ENCODE measurements around the gene NUDT7.
A peak's percentile ranks its signal among the peaks of the same experiment; 100 is the strongest.

NUDT7 gene

GRCh38 chr16:77722309-77723107 lies at the start of gene NUDT7:
Gene NUDT7, plus strand, starts transcription at chr16:77722514. Its CDS starts 69 bp downstream, at chr16:77722583.
- peak within 1 kb of the TSS; percentile 81 for H3K4me3 ChIP-seq (ENCODE audit: low read depth, low read length)
- peak; percentile 83 for DNase-seq (ENCODE audit: low read depth)

GRCh38 chr16:77674888-77675287 lies 47.4 kb upstream of the NUDT7 start:
- peak; percentile 25 for DNase-seq (ENCODE audit: low read depth)
- H3K4me3 ChIP-seq (ENCODE audit: low read depth, low read length) = no peak overlapping the region

DNA sequence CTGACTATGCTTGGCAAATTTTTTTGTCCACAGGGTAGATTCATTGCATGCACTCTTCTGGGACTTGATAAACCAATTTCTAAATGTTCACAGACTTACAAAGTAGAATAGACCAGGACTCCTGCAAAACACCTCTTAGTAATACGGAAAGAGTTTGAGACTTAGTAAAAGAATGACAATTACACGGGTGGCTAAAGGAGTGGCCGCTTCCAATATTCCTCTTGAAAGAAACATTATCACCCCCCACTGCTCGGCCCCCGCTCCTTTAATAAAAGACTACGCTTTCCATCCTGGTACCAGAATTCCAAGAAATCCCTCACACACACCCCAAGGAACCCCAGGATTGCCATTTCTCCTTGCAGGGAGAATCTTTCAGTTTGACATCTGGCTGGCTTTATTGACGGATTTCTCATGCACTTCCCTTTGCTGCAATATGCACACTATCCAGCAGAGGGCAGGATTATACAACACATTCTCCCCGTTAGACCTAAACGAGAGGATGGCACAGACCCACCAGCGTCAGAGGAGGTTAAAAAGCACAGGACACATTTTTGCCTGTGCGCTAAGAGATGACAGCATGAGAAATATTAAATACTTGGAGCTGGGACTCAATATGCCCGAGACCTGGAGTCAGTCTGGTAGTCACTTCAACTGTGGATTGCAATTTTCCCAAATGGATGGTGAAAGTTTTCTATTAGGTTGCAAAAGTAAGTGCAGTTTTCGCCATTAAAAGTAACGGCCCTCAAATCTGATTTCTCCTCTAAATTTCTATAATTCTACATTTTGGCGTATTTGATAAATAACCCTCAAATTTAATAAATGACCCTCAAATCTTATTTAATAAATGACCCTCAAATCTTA lies 46.6 kb upstream of the NUDT7 start:
- no peak overlapping the region for H3K4me3 ChIP-seq (ENCODE audit: low read depth, low read length)
- DNase-seq (ENCODE audit: low read depth) = peak; percentile 20

DNA sequence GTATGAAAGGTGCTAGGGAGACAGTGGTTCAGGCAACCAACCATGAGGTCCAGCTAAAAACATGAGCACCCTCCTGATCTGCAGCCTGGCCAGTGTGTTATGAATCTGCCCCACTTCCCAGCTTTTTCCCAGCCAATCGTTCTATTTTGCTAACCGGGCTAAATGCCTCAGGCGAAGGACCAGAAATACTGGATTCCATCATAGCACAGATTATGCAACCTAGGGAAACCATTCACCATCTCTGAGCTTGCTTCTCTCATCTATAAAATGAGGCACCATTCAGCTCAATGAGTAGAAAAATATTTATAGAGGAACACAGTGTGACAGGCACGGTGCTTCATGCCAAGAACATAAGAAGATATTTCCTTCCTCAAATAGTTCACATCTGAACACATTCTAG lies 45.2 kb upstream of the NUDT7 start:
- no peak for DNase-seq (ENCODE audit: low read depth)
- no peak overlapping the region for H3K4me3 ChIP-seq (ENCODE audit: low read depth, low read length)

DNA sequence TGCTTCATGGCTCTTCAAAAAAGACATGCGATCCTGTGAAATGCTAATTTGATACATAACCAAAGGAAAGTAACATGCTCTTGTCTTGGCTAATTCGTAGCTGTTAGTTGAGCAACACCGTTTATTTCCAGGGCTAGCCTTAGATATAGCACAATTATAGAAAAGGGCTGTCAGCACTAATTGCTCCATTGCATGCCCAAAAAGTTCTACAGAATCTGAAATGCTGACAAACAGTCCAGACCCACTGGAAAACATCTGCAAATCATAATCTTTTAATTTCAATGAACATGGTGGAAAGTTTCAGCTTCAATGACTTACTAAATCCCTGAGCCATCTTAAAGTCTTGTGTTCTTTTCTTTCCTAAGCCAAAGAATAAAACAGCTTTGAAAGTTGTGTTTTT lies 42.9 kb upstream of the NUDT7 start:
- no peak overlapping the region for H3K4me3 ChIP-seq (ENCODE audit: low read depth, low read length)
- DNase-seq (ENCODE audit: low read depth) = no peak

DNA sequence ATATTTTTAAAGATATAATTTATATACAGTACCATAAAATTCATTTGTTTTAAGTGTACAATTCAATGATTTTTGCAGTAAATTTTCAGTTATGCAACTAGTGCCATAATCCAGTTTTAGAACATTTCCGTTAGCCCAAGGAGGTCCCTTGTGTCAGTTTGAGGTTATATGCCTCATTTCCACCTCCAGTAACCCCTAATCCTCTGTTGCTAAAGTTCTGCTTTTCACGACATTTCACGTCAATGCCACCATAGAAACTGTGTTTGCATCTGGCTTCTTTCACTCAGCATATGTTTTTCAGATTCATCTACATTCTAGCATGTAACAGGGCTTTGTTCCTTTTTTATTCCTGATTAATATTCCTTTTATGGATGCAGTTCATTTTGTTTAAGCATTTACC lies 42.4 kb upstream of the NUDT7 start:
- DNase-seq (ENCODE audit: low read depth) = peak; percentile 4

GRCh38 chr16:77680496-77680895 lies 41.8 kb upstream of the NUDT7 start:
- H3K4me3 ChIP-seq (ENCODE audit: low read depth, low read length) = no peak overlapping the region
- DNase-seq (ENCODE audit: low read depth) = no peak

More for the DNA sequence above, 42.4 kb upstream of the NUDT7 start:
- no peak overlapping the region for H3K4me3 ChIP-seq (ENCODE audit: low read depth, low read length)

GRCh38 chr16:77682586-77682985 lies 39.7 kb upstream of the NUDT7 start:
- no peak for DNase-seq (ENCODE audit: low read depth)
- no peak overlapping the region for H3K4me3 ChIP-seq (ENCODE audit: low read depth, low read length)

DNA sequence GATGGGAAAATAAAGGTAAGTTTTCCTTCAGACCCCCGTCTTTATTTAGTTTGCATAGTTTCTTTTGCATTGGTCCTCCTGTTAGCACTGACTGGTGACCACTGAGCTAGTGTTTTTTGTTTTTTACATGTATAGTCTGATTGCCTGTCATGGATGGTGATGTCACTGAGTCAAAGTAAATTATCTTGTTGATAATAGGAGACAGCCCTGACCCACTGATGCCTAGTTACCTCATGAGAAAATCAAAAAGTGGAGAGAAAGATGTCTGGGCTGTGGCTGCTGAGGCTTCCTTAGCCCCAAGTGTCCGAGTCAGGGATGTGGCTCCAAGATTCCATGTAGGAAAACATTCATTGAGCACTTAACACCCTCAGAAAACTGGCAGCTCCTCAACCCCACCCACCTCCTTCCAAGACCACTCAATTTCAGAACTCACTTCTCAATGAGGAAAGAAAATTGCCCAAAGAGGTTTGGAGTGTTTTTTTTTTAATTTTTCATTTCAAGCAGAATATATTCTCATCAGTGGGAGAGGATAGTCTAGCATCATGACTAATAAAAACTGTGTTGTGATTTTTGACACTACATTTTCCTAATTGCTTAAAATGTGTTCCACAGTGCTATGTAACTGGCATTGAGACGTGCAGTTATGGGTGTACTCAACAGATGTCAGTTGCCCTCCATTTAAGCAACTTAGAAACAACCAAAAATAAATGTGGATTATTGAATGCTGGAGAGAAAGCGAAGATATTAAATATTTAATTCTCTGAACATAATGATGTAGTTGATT lies 38.7 kb upstream of the NUDT7 start:
- no peak for DNase-seq (ENCODE audit: low read depth)
- H3K4me3 ChIP-seq (ENCODE audit: low read depth, low read length) = no peak overlapping the region

DNA sequence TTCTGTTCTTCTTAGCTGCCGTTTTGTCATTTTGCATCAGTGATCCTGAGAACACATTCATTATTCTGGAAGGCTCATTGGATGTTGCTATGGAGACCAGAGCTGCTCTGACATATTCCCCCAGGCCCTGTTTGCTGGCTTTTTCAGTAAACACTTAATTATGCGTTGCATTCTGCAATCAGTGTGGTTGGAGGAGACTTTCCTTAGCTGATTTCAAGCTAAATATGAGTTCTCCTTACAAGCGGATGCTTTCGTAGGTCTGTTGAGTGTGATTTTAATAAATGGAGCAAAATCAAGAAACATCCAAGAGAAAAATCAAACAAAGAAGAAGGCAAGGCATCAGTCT lies 38.2 kb upstream of the NUDT7 start:
- H3K4me3 ChIP-seq (ENCODE audit: low read depth, low read length) = no peak overlapping the region

DNA sequence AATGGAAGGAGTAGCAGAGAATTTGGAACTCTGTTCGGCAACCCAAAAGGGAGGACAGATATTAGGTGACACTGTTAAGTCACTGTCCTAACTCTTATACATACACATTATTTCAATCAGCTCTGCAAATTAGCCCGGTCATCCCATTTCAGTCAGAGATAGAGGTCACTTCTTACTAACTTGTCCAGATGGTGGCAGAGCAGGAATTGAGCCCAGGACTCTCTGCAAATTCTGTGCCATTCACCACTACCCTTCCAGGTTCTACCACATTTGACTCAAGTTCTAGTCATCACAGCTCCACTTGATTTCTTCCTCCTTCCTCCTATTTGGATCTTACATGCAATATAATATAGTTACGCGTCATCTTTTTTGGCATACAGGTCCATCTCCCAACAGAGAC lies 35.9 kb upstream of the NUDT7 start:
- H3K4me3 ChIP-seq (ENCODE audit: low read depth, low read length) = no peak overlapping the region
- no peak for DNase-seq (ENCODE audit: low read depth)

More for the DNA sequence above, 38.2 kb upstream of the NUDT7 start:
- no peak for DNase-seq (ENCODE audit: low read depth)

DNA sequence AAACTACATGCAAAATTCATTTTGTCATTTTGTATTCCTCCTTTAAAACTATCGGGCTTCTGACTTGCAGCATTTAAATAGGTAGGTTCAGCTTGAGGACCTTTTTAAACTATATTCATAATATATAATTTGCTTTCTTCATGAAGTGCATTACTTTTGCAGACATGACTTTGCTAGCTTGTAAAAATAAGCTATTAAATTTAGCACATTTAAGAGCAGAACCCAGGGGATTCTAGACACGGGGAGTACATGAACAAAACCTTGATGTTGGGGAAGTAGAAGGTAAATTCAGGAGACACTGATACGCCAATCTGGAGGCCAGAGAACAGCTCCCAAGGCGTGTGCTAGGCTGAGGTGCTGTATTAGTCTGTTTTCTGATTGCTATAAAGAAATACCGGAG lies 32.3 kb upstream of the NUDT7 start:
- DNase-seq (ENCODE audit: low read depth) = no peak
- no peak overlapping the region for H3K4me3 ChIP-seq (ENCODE audit: low read depth, low read length)

DNA sequence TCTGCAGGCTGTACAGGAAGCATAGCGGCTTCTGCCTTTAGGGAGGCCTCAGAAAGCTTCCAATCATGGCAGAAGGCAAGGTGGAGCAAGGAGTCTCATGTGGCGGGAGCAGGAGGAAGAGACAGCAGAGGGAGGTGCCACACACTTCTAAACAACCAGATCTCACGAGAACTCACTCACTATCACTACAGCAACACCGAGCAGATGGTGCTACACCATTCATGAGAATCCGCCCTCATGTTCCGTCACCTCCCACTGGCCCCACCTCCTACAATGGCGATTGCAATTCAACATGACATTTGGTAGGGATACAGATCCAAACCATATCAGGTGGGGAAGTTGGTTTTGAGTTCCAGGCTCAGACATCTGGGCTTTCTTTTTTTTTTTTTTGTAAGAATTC lies 31.9 kb upstream of the NUDT7 start:
- DNase-seq (ENCODE audit: low read depth) = no peak

DNA sequence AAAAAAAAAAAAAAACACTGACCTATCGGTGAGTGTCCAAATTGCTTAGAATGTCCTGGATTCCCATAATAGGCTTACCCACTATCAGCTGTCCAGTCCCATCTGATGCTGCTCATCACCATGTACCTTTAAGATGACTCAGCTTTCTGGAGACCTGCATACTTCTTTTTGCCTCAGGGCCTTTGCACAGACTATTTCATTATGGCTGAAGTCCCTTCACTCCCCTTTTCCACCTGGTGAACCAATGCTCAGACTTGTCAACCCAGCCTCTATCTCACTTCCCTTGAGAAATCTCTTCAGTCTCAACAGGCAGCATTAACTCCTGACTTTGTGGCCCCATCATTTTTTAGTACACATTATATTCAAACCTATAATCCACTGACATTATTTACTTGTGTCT lies 29.7 kb upstream of the NUDT7 start:
- no peak for DNase-seq (ENCODE audit: low read depth)
- H3K4me3 ChIP-seq (ENCODE audit: low read depth, low read length) = no peak overlapping the region

More for the DNA sequence above, 31.9 kb upstream of the NUDT7 start:
- no peak overlapping the region for H3K4me3 ChIP-seq (ENCODE audit: low read depth, low read length)

DNA sequence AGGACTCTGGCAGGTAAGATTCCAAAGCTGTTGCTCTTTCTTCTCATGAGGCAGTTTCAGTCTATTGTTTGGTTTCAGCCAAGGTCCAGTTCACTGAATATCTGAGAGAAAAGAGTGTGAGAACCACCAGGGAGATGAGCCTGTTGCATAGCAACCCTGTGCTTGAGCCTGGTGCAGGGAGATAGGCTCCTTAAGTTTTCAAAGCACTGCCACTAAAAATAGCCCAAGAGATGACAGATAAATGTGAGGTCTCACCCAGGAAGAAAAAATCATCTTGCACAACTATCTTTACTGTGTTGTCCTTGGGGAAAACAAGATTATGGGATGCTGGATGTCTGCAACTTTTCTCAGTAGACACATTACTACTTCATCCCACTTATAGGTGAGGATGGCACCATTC lies 26.2 kb upstream of the NUDT7 start:
- DNase-seq (ENCODE audit: low read depth) = no peak
- H3K4me3 ChIP-seq (ENCODE audit: low read depth, low read length) = no peak overlapping the region

DNA sequence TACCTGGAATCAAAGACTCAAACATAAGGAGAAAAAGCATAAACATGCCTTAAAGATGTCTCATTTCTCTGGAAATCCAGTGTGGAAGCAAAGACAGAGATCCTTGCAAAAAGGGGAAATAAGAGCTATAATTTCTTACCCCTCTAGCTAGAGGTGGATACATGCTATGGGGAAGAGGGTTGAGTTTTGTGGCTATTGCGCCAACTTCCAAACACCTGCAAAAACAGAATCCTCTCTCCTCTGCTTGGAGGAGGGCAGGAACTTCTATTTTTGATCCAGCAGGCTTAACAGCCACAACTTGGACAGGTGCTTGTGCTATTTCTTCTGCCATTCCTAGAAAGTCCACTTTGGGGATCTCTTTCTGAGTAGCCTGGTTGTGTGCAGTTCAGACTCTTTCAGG lies 21.5 kb upstream of the NUDT7 start:
- no peak for DNase-seq (ENCODE audit: low read depth)

GRCh38 chr16:77705351-77705750 lies 17.0 kb upstream of the NUDT7 start:
- H3K4me3 ChIP-seq (ENCODE audit: low read depth, low read length) = no peak overlapping the region
- DNase-seq (ENCODE audit: low read depth) = no peak

More for the DNA sequence above, 21.5 kb upstream of the NUDT7 start:
- no peak overlapping the region for H3K4me3 ChIP-seq (ENCODE audit: low read depth, low read length)

- DNase-seq (ENCODE audit: low read depth) = no peak
- H3K4me3 ChIP-seq (ENCODE audit: low read depth, low read length) = no peak overlapping the region
Observed at GRCh38 chr16:77711179-77711578, 11.1 kb upstream of the NUDT7 start.

GRCh38 chr16:77711775-77712174 lies 10.5 kb upstream of the NUDT7 start:
- H3K4me3 ChIP-seq (ENCODE audit: low read depth, low read length) = no peak overlapping the region
- peak; percentile 19 for DNase-seq (ENCODE audit: low read depth)

GRCh38 chr16:77715145-77715544 lies 7.2 kb upstream of the NUDT7 start:
- no peak overlapping the region for H3K4me3 ChIP-seq (ENCODE audit: low read depth, low read length)
- no peak for DNase-seq (ENCODE audit: low read depth)

Measured in skeletal muscle cell (primary cell).